ENCODE measurements around the gene IDH1. TPM values are rescaled to one million over a fixed set of nuclear protein-coding genes. Genes with fewer than 3 reads are reported as not detected.

The IDH1 gene
- total RNA-seq, 4 donors from 2014 or later: 13.7 to 45.0 (median 36.9) TPM

DNA sequence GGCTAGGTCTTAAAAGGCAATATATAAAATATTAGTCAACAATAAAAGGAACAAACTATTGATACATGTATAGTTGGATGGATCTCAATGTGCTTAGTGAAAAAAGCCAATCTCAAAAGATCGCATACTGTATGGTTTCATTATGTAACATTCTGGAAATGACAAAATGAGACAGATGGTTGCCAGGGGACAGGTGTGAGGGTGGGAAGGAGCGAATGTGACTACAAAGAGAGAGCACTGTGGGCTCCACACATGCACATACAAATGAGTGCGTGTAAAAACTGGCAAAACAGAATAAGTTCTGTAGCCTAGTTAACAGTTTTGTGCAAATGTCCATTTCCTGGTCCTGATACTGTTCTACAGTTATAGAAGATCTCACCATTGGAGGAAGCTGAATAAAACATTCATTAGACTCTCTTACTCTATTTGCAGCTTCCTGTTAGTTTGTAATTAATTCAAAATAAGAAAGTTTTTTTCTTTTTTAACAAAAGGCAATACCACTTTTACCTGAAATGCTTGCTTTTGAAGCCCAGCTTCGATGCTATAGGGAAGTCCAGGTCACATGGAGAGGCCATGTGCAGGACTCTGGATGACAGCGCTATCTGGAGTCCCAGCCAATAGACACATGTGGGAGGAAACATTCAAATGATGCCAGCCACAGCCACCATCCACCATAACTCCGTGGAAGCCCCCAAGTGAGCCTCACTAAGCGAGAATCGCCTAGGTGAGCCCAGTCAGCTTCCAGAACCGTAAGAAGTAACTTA is 44.0 kb downstream of the IDH1 start:
- intact Hi-C loops (cut with DNase I; ENCODE audit: low total_unique reads): no loop called here
- WGBS, 2 donors: 86 to 87% methylated on average over 9 of the region's 9 CpGs
- no peak for DNase-seq (ENCODE audit: low spot score in 2 of 2)
- no peak for TF ChIP-seq POLR2A (IDR thresholded peaks at IDR 0.05)
- TF ChIP-seq, protein P1, sequence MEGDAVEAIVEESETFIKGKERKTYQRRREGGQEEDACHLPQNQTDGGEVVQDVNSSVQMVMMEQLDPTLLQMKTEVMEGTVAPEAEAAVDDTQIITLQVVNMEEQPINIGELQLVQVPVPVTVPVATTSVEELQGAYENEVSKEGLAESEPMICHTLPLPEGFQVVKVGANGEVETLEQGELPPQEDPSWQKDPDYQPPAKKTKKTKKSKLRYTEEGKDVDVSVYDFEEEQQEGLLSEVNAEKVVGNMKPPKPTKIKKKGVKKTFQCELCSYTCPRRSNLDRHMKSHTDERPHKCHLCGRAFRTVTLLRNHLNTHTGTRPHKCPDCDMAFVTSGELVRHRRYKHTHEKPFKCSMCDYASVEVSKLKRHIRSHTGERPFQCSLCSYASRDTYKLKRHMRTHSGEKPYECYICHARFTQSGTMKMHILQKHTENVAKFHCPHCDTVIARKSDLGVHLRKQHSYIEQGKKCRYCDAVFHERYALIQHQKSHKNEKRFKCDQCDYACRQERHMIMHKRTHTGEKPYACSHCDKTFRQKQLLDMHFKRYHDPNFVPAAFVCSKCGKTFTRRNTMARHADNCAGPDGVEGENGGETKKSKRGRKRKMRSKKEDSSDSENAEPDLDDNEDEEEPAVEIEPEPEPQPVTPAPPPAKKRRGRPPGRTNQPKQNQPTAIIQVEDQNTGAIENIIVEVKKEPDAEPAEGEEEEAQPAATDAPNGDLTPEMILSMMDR (IDR thresholded peaks at IDR 0.05): no peak
- H3K4me3 ChIP-seq (ENCODE audit: low read depth, poor library complexity, severe bottlenecking): no peak overlapping the region

DNA sequence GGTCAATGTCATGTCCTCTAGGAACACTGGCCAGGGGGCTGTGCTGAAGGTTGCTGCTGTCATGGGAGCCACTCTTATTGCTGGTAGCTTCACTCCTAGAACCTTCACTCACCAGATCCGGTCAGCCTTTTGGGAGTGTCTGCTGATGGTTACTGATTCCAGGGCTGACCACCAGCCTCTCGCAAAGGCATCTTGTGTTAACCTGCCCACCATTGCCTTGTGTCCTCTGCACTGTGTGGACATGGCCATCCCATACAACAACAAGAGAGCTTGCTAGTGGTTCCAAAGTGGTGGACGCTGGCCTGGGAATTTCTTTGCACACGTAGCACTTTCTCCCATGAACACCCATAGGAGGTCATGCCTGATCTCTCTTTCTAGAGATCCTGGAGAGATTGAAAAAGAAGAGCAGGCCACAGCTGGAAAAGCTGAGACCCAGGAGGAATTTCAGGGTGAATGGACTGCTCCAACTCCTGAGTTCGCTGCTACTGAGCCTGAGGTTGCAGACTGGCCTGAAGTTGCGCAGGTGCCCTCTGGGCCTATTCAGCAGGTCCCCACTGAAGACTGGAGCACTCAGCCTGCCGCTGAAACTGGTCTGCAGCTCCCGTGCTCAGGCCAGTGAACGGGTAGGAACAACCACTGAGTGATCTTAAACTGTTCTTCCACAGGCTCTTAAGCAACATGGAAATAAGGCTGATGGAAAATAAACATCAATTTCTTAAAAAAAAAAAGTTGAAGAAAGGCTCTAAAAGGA is 46.4 kb downstream of the IDH1 start:
- TF ChIP-seq, protein P1 (IDR thresholded peaks at IDR 0.05): no peak
- TF ChIP-seq POLR2A (IDR thresholded peaks at IDR 0.05): no peak
- intact Hi-C loops (cut with DNase I; ENCODE audit: low total_unique reads): no loop called here
- 78 to 94% methylated on average over 9 of the region's 9 CpGs for WGBS, 2 donors
- H3K4me3 ChIP-seq (ENCODE audit: low read depth, poor library complexity, severe bottlenecking): no peak overlapping the region
- no peak for DNase-seq (ENCODE audit: low spot score in 2 of 2)

DNA sequence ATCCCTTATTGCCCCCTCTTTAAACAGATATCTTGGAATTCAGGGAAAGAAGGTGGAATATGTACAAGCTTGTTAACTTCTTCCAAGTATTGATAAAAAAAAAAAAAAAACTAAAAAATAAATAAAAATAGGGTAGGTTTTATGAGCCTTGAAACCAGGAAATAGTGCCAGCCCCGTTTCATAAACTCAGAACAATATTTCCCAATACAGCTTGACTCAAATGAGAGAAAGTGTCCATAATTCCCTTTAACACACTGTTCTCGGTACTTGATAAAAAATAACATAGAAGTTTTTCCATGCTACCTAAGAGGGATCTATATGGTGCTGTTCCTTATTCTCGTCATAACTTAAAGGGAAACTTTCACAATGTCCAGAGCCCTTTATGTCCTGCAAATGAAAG is 47.1 kb downstream of the IDH1 start:
- 77 to 87% methylated on average over 3 of the region's 3 CpGs for WGBS, 2 donors
- no peak for DNase-seq (ENCODE audit: low spot score in 2 of 2)
- H3K4me3 ChIP-seq (ENCODE audit: low read depth, poor library complexity, severe bottlenecking): no peak overlapping the region
- TF ChIP-seq POLR2A (IDR thresholded peaks at IDR 0.05): no peak
- TF ChIP-seq, protein P1 (IDR thresholded peaks at IDR 0.05): no peak
- intact Hi-C loops (cut with DNase I; ENCODE audit: low total_unique reads): no loop called here

DNA sequence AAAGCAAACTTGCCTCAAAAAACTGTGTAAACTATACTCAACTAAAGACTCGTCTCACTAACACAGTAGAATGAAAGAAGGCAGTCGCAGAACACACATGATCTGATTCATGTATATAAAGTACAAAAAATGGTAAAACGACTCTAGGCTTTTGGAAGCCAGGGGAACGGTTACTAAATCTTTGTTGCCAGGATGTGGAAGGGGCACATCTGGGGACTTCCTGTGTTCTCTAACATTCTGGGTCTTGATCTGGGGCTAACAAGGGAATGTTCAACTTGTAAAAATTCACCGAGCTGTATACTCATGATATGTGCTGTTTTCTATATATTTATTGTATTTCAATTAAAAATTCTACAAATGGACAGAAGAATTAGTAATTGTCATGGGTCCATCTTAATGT is 50.7 kb downstream of the IDH1 start:
- TF ChIP-seq POLR2A (IDR thresholded peaks at IDR 0.05): no peak
- TF ChIP-seq, protein P1 (IDR thresholded peaks at IDR 0.05): no peak
- H3K4me3 ChIP-seq (ENCODE audit: low read depth, poor library complexity, severe bottlenecking): no peak overlapping the region
- DNase-seq (ENCODE audit: low spot score in 2 of 2): no peak
- WGBS, 2 donors: 57 to 63% methylated on average over 5 of the region's 5 CpGs
- intact Hi-C loops (cut with DNase I; ENCODE audit: low total_unique reads): no loop called here

DNA sequence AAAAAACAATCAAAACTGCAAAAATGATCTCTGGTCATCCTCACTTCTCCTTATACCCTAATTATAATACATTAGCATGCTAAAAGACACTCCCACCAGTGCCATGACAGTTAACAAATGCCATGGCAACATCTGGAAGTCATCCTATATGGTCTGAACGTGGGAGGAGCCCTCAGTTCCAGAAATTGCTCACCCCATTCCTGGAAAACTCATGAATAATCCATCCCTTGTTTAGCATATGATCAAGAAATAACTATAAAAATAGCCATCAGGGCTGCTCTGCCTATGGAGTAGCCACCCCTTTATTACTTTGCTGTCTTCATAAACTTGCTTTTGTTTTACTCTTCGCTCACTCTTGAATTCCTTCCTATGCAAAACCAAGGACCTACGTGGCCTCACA is 59.3 kb downstream of the IDH1 start:
- DNase-seq (ENCODE audit: low spot score in 2 of 2): no peak
- TF ChIP-seq, protein P1 (IDR thresholded peaks at IDR 0.05): no peak
- TF ChIP-seq POLR2A (IDR thresholded peaks at IDR 0.05): no peak
- H3K4me3 ChIP-seq (ENCODE audit: low read depth, poor library complexity, severe bottlenecking): no peak overlapping the region
- intact Hi-C loops (cut with DNase I; ENCODE audit: low total_unique reads): no loop called here
- WGBS, 2 donors: 77 to 82% methylated on average over 3 of the region's 3 CpGs

All from lower leg skin (tissue), 4 donors.